GM12865 (cell line): ENCODE results near the gene CDK13.
A peak's percentile ranks its signal among the peaks of the same experiment; 100 is the strongest.
"Not testable (repeated sequence)": the region's sequence is repeated elsewhere in the genome, so short reads cannot be mapped to it uniquely, and the experiment has no call there.

ENCODE experiments used
- DNase-seq: peaks from one replicate; pipeline ENCODE4 v3.0.0; 2010; ENCODE audit warnings: low read depth
- H3K4me3 ChIP-seq: 2 replicates; pipeline ENCODE4 v1.5.1; 2011; ENCODE audit warnings: mild to moderate bottlenecking, low read depth, low read length, control low read depth
- CTCF ChIP-seq: IDR thresholded peaks from 2 replicates; pipeline ENCODE4 v1.5.1; 2011; ENCODE audit warnings: low read length, control low read depth, low read depth, inconsistent platforms; ENCODE audit not compliant: insufficient read depth; ENCODE audit errors: missing control alignments

Gene CDK13

GRCh38 chr7:39911167-39911566, 38.9 kb upstream of the CDK13 start:
- no peak for TF ChIP-seq CTCF
- DNase-seq: no peak
- H3K4me3 ChIP-seq: no peak overlapping the region

GRCh38 chr7:39915847-39916246, 34.2 kb upstream of the CDK13 start:
- H3K4me3 ChIP-seq: not testable (repeated sequence)
- peak; percentile 28 for DNase-seq

GRCh38 chr7:39919646-39920045, 30.4 kb upstream of the CDK13 start:
- no peak for DNase-seq
- no peak overlapping the region for H3K4me3 ChIP-seq
- no peak for TF ChIP-seq CTCF

- DNase-seq: no peak
- TF ChIP-seq CTCF: no peak
- H3K4me3 ChIP-seq: no peak overlapping the region
These were observed 28.4 kb upstream of the CDK13 start for GRCh38 chr7:39921506-39922175.

- no peak for DNase-seq
- no peak overlapping the region for H3K4me3 ChIP-seq
- no peak for TF ChIP-seq CTCF
These were observed 27.5 kb upstream of the CDK13 start for GRCh38 chr7:39922580-39922979.

- no peak for DNase-seq
- H3K4me3 ChIP-seq: no peak overlapping the region
- TF ChIP-seq CTCF: no peak
These were observed 27.0 kb upstream of the CDK13 start for GRCh38 chr7:39923091-39923490.

GRCh38 chr7:39924122-39924521, 25.9 kb upstream of the CDK13 start:
- no peak overlapping the region for H3K4me3 ChIP-seq
- no peak for TF ChIP-seq CTCF
- no peak for DNase-seq
